ENCODE results near the gene ADCK2.

- TF ChIP-seq CTCF (IDR thresholded peaks at IDR 0.05; ENCODE audit: insufficient read depth, low read length), result no peak
- TF ChIP-seq POLR2AphosphoS5 (IDR thresholded peaks at IDR 0.05; ENCODE audit: low read depth), result no peak
Measured at GRCh38 chr7:140654661-140655060, 18.1 kb upstream of the ADCK2 start.
